Bronchial epithelial cell (primary cell): ENCODE results near the gene BCAP31. TPM values are rescaled to one million over a fixed set of nuclear protein-coding genes. Genes with fewer than 3 reads are reported as not detected.
A peak's percentile ranks its signal among the peaks of the same experiment; 100 is the strongest.

Experiments
- DNase-seq: peaks from one replicate; pipeline ENCODE4 v3.0.0-alpha.2; 2010; ENCODE audit warnings: low read depth
- FAIRE-seq: peaks from 2 replicates; lab custom pipeline; 2011; peaks lifted over from hg19 to GRCh38; lab: Jason Lieb, UNC
- H3K27me3 ChIP-seq: 2 replicates; pipeline ENCODE4 v1.5.1; 2011; ENCODE audit warnings: low read length; ENCODE audit not compliant: control insufficient read depth, insufficient read depth
- H3K36me3 ChIP-seq: 2 replicates; pipeline ENCODE4 v1.5.1; 2011; ENCODE audit warnings: low read length; ENCODE audit not compliant: control insufficient read depth, insufficient read depth
- H3K4me3 ChIP-seq: 2 replicates; pipeline ENCODE4 v1.5.1; 2011; ENCODE audit warnings: mild to moderate bottlenecking, low read depth, low read length, control low read depth
- CTCF ChIP-seq: IDR thresholded peaks from 2 replicates; pipeline ENCODE4 v1.5.1; 2011; ENCODE audit warnings: mild to moderate bottlenecking, moderate library complexity, low read length, control low read depth, inconsistent platforms; ENCODE audit not compliant: insufficient read depth, severe bottlenecking
- total RNA-seq: library from RNA; depleted of rRNA; stranded (reverse); fragments of >200 nt; gene quantifications from 2 replicates; pipeline ENCODE4 v1.2.1, GENCODE V29; 2014

BCAP31 gene
- 300 and 322 TPM in 2 replicates for total RNA-seq

GRCh38 chrX:153724252-153725038, at the start of gene BCAP31, which contains the start of gene ABCD1:
Gene BCAP31 (minus strand): TSS chrX:153724387. CDS start chrX:153723244, 1,143 bp downstream.
Gene ABCD1 (plus strand): TSS chrX:153724856. CDS start chrX:153725267, 411 bp downstream.
- DNase-seq = peak; percentile 51
- no peak for TF ChIP-seq CTCF
- FAIRE-seq = no peak
- H3K36me3 ChIP-seq = peaks cover 9% of the 10 kb centered on the region
- H3K4me3 ChIP-seq = peak within 1 kb of the TSS; percentile 60
- H3K27me3 ChIP-seq = no peaks in the 10 kb centered on the region

- Histone ChIP-seq H3K4me3 (no peak overlapping the region), H3K36me3 (peaks cover 12% of the 10 kb centered on the region), H3K27me3 (no peaks in the 10 kb centered on the region)
- FAIRE-seq (no peak), DNase-seq (no peak)
- no peak for TF ChIP-seq CTCF
These were observed 49.0 kb upstream of the BCAP31 start for GRCh38 chrX:153773218-153773611.

GRCh38 chrX:153772316-153773217, 48.4 kb upstream of the BCAP31 start:
- peaks cover 12% of the 10 kb centered on the region for H3K36me3 ChIP-seq
- no peak for TF ChIP-seq CTCF
- DNase-seq (no peak), FAIRE-seq (no peak)
- no peak overlapping the region for H3K4me3 ChIP-seq
- no peaks in the 10 kb centered on the region for H3K27me3 ChIP-seq

GRCh38 chrX:153771415-153772315, 47.5 kb upstream of the BCAP31 start:
- no peak for FAIRE-seq
- H3K4me3 ChIP-seq = no peak overlapping the region
- DNase-seq = no peak
- no peaks in the 10 kb centered on the region for H3K27me3 ChIP-seq
- peaks cover 12% of the 10 kb centered on the region for H3K36me3 ChIP-seq
- TF ChIP-seq CTCF = no peak

GRCh38 chrX:153770601-153771414, 46.6 kb upstream of the BCAP31 start:
- peaks cover 12% of the 10 kb centered on the region for H3K36me3 ChIP-seq
- FAIRE-seq (no peak), DNase-seq (no peak)
- H3K4me3 ChIP-seq = no peak overlapping the region
- H3K27me3 ChIP-seq = no peaks in the 10 kb centered on the region
- TF ChIP-seq CTCF = no peak
